Skin of body (tissue), 3 donors: ENCODE results near the gene UNC79. TPM values are rescaled to one million over a fixed set of nuclear protein-coding genes. Genes with fewer than 3 reads are reported as not detected.

Experiments used
- DNase-seq: peaks from one replicate; lab custom pipeline; 2025; lab: John Stamatoyannopoulos, UW
- small RNA-seq: library from RNA; depleted of rRNA; stranded (forward); fragments of <200 nt; gene quantifications from one replicate; pipeline ENCODE3, GENCODE V24; 2014; ENCODE audit warnings: low replicate concordance
- total RNA-seq: library from RNA; depleted of rRNA; stranded (reverse); fragments of >200 nt; gene quantifications from one replicate; pipeline ENCODE4 v1.2.3, GENCODE V29; 2014

UNC79 gene
- total RNA-seq, 1 donor from 2014 or later, result 0.39 TPM

GRCh38 chr14:93748208-93749075, 317.7 kb downstream of the UNC79 start:
- no peak for DNase-seq

GRCh38 chr14:93749076-93749420, 318.3 kb downstream of the UNC79 start:
- no peak for DNase-seq

GRCh38 chr14:93751946-93752655, 321.4 kb downstream of the UNC79 start:
- DNase-seq, result no peak

- DNase-seq, result peak; percentile 28
These were observed 322.3 kb downstream of the UNC79 start for GRCh38 chr14:93752980-93753561.

GRCh38 chr14:93753647-93754046, 322.9 kb downstream of the UNC79 start:
- no peak for DNase-seq

GRCh38 chr14:93757206-93757605, 326.5 kb downstream of the UNC79 start:
- no peak for DNase-seq

Small RNA genes lying within 50 kb of the gene (small RNA-seq; reads per million reads assigned to genes)
- gene RF00019 (not detected), gene RF02271 (not detected), gene RNU6-1258P (not detected)

Other genes starting within 250 kb of the UNC79 start
- gene MOAP1, start 246.0 kb upstream of the UNC79 start, total RNA-seq, result 17.8 TPM
- 8.2 TPM for gene LYSET, start 245.6 kb upstream of the UNC79 start, total RNA-seq
- gene GON7, start 223.9 kb upstream of the UNC79 start, total RNA-seq, result 8.2 TPM
- 33.8 TPM for gene UBR7, start 223.7 kb upstream of the UNC79 start, total RNA-seq
- 30.5 TPM for gene BTBD7, start 97.9 kb upstream of the UNC79 start, total RNA-seq
- gene COX8C, start 83.8 kb upstream of the UNC79 start, total RNA-seq, result not detected